H1 (cell line): ENCODE results near the gene TNS3. TPM values are rescaled to one million over a fixed set of nuclear protein-coding genes. Genes with fewer than 3 reads are reported as not detected.

Experiments
- CTCF ChIA-PET: fragments of 300-600 bp; sonication (Branson Sonifier 250); formaldehyde crosslinking; loops from one replicate; lab custom pipeline; 2021; ENCODE audit not compliant: partially characterized antibody; lab: Charles Lee
- POLR2A ChIA-PET: fragments of 300-600 bp; sonication (Branson Sonifier 250); formaldehyde crosslinking; loops from one replicate; lab custom pipeline; 2021; ENCODE audit warnings: inconsistent platforms; ENCODE audit not compliant: partially characterized antibody; lab: Charles Lee
- DNase-seq, 2 experiments: peaks; one replicate each; pipeline versions ENCODE4 v3.0.0 to v3.0.0-alpha.2; 2010 to 2022; ENCODE audit warnings: low spot score in 2 of 2, low read depth in 1 of 2, mixed read lengths in 1 of 2
- FAIRE-seq: peaks from 2 replicates; lab custom pipeline; 2011; peaks lifted over from hg19 to GRCh38; lab: Jason Lieb, UNC
- H2AFZ ChIP-seq: 2 replicates; pipeline ENCODE4 v1.8.1; 2012; ENCODE audit warnings: low read length, inconsistent platforms
- H2AK5ac ChIP-seq: 2 replicates; pipeline ENCODE4 v1.6.1; 2013; ENCODE audit warnings: low read depth, low read length
- H2BK120ac ChIP-seq: replicated peaks from 2 replicates; pipeline ENCODE3; 2013; ENCODE audit warnings: low read depth, low read length, inconsistent platforms
- H2BK12ac ChIP-seq: 2 replicates; pipeline ENCODE4 v1.6.1; 2013; ENCODE audit warnings: low read depth, low read length
- H2BK15ac ChIP-seq: 2 replicates; pipeline ENCODE4 v1.6.1; 2013; ENCODE audit warnings: low read length
- H2BK20ac ChIP-seq: 2 replicates; pipeline ENCODE4 v1.6.1; 2013; ENCODE audit warnings: low read length
- H2BK5ac ChIP-seq: 2 replicates; pipeline ENCODE4 v1.6.1; 2013; ENCODE audit warnings: low read depth, low read length
- H3K14ac ChIP-seq: 2 replicates; pipeline ENCODE4 v1.6.1; 2013; ENCODE audit warnings: inconsistent platforms; ENCODE audit not compliant: insufficient read length
- H3K18ac ChIP-seq: 2 replicates; pipeline ENCODE4 v1.6.1; 2013; ENCODE audit warnings: low read length; ENCODE audit errors: extremely low read depth
- H3K23ac ChIP-seq: 2 replicates; pipeline ENCODE4 v1.6.1; 2013; ENCODE audit warnings: inconsistent platforms; ENCODE audit not compliant: insufficient read length
- H3K23me2 ChIP-seq: 2 replicates; pipeline ENCODE4 v1.6.1; 2013; ENCODE audit warnings: low read depth, low read length
- H3K27ac ChIP-seq: 2 replicates; pipeline ENCODE4 v1.6.1; 2011; ENCODE audit warnings: low read depth, low read length, inconsistent platforms
- H3K27me3 ChIP-seq, 4 experiments: replicated peaks in 1 of 4; 1 replicate in 1 of 4; 2 replicates in 3 of 4; pipeline versions ENCODE4 v1.6.1 to v1.8.1; 2011 to 2013; ENCODE audit warnings: low read length in 3 of 4, mild to moderate bottlenecking in 3 of 4, inconsistent platforms in 2 of 4, mixed read lengths in 2 of 4, moderate library complexity in 1 of 4; ENCODE audit not compliant: control insufficient read depth in 3 of 4, insufficient read depth in 3 of 4; ENCODE audit errors: extremely low read depth in 1 of 4
- H3K36me3 ChIP-seq, 4 experiments: 2 replicates each; pipeline versions ENCODE4 v1.6.1 to v1.8.1; 2011 to 2013; ENCODE audit warnings: mild to moderate bottlenecking in 4 of 4, low read length in 3 of 4, moderate library complexity in 2 of 4, control low read depth in 1 of 4, inconsistent platforms in 1 of 4; ENCODE audit not compliant: insufficient read depth in 4 of 4, control insufficient read depth in 2 of 4
- H3K4ac ChIP-seq: replicated peaks from 2 replicates; pipeline ENCODE3; 2013; ENCODE audit warnings: low read length, low read depth, mixed read lengths, inconsistent platforms; ENCODE audit not compliant: insufficient read length
- H3K4me1 ChIP-seq, 4 experiments: replicated peaks in 1 of 4; 1 replicate in 1 of 4; 2 replicates in 3 of 4; pipeline versions ENCODE4 v1.6.1 to v1.8.1; 2011 to 2013; ENCODE audit warnings: low read length in 3 of 4, inconsistent platforms in 2 of 4, mixed read lengths in 1 of 4; ENCODE audit not compliant: insufficient read depth in 4 of 4, control insufficient read depth in 3 of 4
- H3K4me2 ChIP-seq, 2 experiments: 2 replicates each; pipeline versions ENCODE4 v1.6.1 to v1.8.1; 2011 to 2013; ENCODE audit warnings: low read depth in 2 of 2, low read length in 2 of 2, control low read depth in 1 of 2, inconsistent platforms in 1 of 2, mild to moderate bottlenecking in 1 of 2; ENCODE audit not compliant: insufficient read depth in 1 of 2
- H3K4me3 ChIP-seq, 4 experiments: fragments of 200-600, 300-600 bp in 1 of 4; sonication (generic), shearing (Covaris generic), sonication (Bioruptor Twin) in 1 of 4; 2 replicates each; pipeline versions ENCODE4 v1.5.1 to v1.8.1; 2011 to 2016; ENCODE audit warnings: low read length in 4 of 4, low read depth in 3 of 4, control low read depth in 2 of 4, inconsistent platforms in 2 of 4, mild to moderate bottlenecking in 2 of 4, mixed read lengths in 1 of 4, moderate library complexity in 1 of 4; ENCODE audit not compliant: insufficient read depth in 2 of 4; ENCODE audit errors: extremely low read depth in 1 of 4
- H3K56ac ChIP-seq: replicated peaks from 2 replicates; pipeline ENCODE3; 2013; ENCODE audit warnings: low read depth, mild to moderate bottlenecking, mixed read lengths, low read length, inconsistent platforms; ENCODE audit not compliant: insufficient read length
- H3K79me1 ChIP-seq: 2 replicates; pipeline ENCODE4 v1.6.1; 2013; ENCODE audit warnings: low read depth, low read length, control low read depth
- H3K79me2 ChIP-seq, 2 experiments: 2 replicates each; pipeline versions ENCODE4 v1.6.1 to v1.8.1; 2012 to 2013; ENCODE audit warnings: low read length in 2 of 2, mild to moderate bottlenecking in 2 of 2, inconsistent platforms in 1 of 2; ENCODE audit not compliant: insufficient read depth in 2 of 2, control insufficient read depth in 1 of 2
- H3K9ac ChIP-seq, 4 experiments: replicated peaks in 1 of 4; 1 replicate in 1 of 4; 2 replicates in 3 of 4; pipeline versions ENCODE4 v1.6.1 to v1.8.1; 2011 to 2013; ENCODE audit warnings: low read depth in 3 of 4, low read length in 3 of 4, control low read depth in 2 of 4, mild to moderate bottlenecking in 2 of 4, moderate library complexity in 2 of 4, inconsistent platforms in 1 of 4; ENCODE audit errors: extremely low read depth in 1 of 4
- H3K9me3 ChIP-seq, 2 experiments: 2 replicates each; pipeline versions ENCODE4 v1.6.1 to v1.8.1; 2012 to 2013; ENCODE audit warnings: mild to moderate bottlenecking in 2 of 2, moderate library complexity in 2 of 2, control low read depth in 1 of 2, inconsistent platforms in 1 of 2, low read depth in 1 of 2, low read length in 1 of 2, mixed read lengths in 1 of 2; ENCODE audit not compliant: insufficient read depth in 2 of 2
- H4K20me1 ChIP-seq, 2 experiments: replicated peaks in 1 of 2; 2 replicates each; pipeline versions ENCODE3 to v1.8.1; 2011 to 2013; ENCODE audit warnings: inconsistent platforms in 2 of 2, low read length in 2 of 2, mild to moderate bottlenecking in 1 of 2; ENCODE audit not compliant: insufficient read depth in 2 of 2, control insufficient read depth in 1 of 2
- H4K5ac ChIP-seq: 2 replicates; pipeline ENCODE4 v1.6.1; 2013; ENCODE audit warnings: low read length, low read depth, mixed read lengths, inconsistent platforms; ENCODE audit not compliant: insufficient read length
- H4K8ac ChIP-seq: 2 replicates; pipeline ENCODE4 v1.8.0; 2013; ENCODE audit warnings: mild to moderate bottlenecking, moderate library complexity, low read length, inconsistent platforms; ENCODE audit not compliant: insufficient read depth; ENCODE audit errors: extremely low read depth
- H4K91ac ChIP-seq: replicated peaks from 2 replicates; pipeline ENCODE3; 2013; ENCODE audit warnings: low read length, mixed read lengths, inconsistent platforms; ENCODE audit not compliant: insufficient read length
- CHD2 ChIP-seq: IDR thresholded peaks from 2 replicates; pipeline ENCODE4 v1.6.1; 2012; ENCODE audit warnings: low read length, improper control_type of control experiment
- EP300 ChIP-seq, 2 experiments: IDR thresholded peaks; 1 replicate in 1 of 2; 2 replicates in 1 of 2; pipeline ENCODE4 v1.6.1; 2011 to 2012; ENCODE audit warnings: low read depth in 2 of 2, low read length in 2 of 2, mild to moderate bottlenecking in 2 of 2, borderline replicate concordance in 1 of 2, inconsistent platforms in 1 of 2, moderate library complexity in 1 of 2
- GTF2F1 ChIP-seq: IDR thresholded peaks from 2 replicates; pipeline ENCODE4 v1.6.1; 2012; ENCODE audit warnings: low read depth, low read length, improper control_type of control experiment, borderline replicate concordance
- KDM1A ChIP-seq: fragments of 200-600, 300-600 bp; sonication (generic); IDR thresholded peaks from 2 replicates; pipeline ENCODE4 v1.7.1; 2016; ENCODE audit warnings: mild to moderate bottlenecking, low read length, borderline replicate concordance
- RFX5 ChIP-seq: IDR thresholded peaks from 2 replicates; pipeline ENCODE4 v1.6.1; 2011; ENCODE audit warnings: low read depth, low read length, improper control_type of control experiment, borderline replicate concordance
- SIN3A ChIP-seq, 2 experiments: IDR thresholded peaks in 1 of 2; conservative IDR thresholded peaks in 1 of 2; 2 replicates each; pipeline ENCODE4 v1.6.1; 2011 to 2012; ENCODE audit warnings: low read length in 2 of 2, improper control_type of control experiment in 1 of 2, low read depth in 1 of 2, mild to moderate bottlenecking in 1 of 2
- SP1 ChIP-seq: IDR thresholded peaks from 2 replicates; pipeline ENCODE4 v1.6.1; 2011; ENCODE audit warnings: low read depth, low read length
- TBP ChIP-seq: IDR thresholded peaks from 2 replicates; pipeline ENCODE4 v1.6.1; 2011; ENCODE audit warnings: low read depth, low read length, improper control_type of control experiment
- WGBS, 2 experiments: shearing (Covaris generic) in 1 of 2; methylation state at CpG; one replicate each; pipeline versions ENCODE4 v1.1.6 to v1.1.7; 2013 to 2015; ENCODE audit warnings: low lambda C conversion rate in 2 of 2, mixed read lengths in 2 of 2, inconsistent platforms in 1 of 2, low coverage in 1 of 2, missing lambda C conversion rate in 1 of 2; ENCODE audit not compliant: insufficient replicate concordance in 2 of 2, insufficient coverage in 1 of 2, insufficient read length in 1 of 2; ENCODE audit errors: extremely low coverage in 1 of 2, missing lambda C conversion rate in 1 of 2; 5-methylcytosine and 5-hydroxymethylcytosine counted together
- polyA plus RNA-seq, 7 experiments: library from polyadenylated mRNA; depleted of rRNA in 3 of 7; stranded (reverse) in 5 of 7; unstranded in 2 of 7; fragments of >200 nt in 5 of 7; fragments of 200-250 nt in 2 of 7; gene quantifications; 1 replicate in 5 of 7; 2 replicates in 1 of 7; 4 replicates in 1 of 7; pipeline versions ENCODE4 v1.2.1 to v1.2.3, GENCODE V29; 2011 to 2013; ENCODE audit warnings: missing spikeins in 2 of 7, mixed read lengths in 2 of 7
- total RNA-seq: library from RNA; stranded (reverse); fragmentation: NEBNext Ultra II Directional; extraction: Animal tissue kit (Norgen Biotek cat#: 25700); gene quantifications from 2 replicates; pipeline ENCODE4 v1.2.1, GENCODE V29; 2021

Gene TNS3
- total and polyA plus RNA-seq, 2 of the 8 experiments (the other 6 are each of a cell fraction or from before 2014, with no cell fraction given), result 11.9 to 24.2 TPM

GRCh38 chr7:47256016-47256415, 325.9 kb downstream of the TNS3 start:
- Histone ChIP-seq H3K79me2 (no peaks in the 10 kb centered on the region), H4K20me1 (peaks cover 0 to 3% of the 10 kb centered on the region in 2 experiments), H3K4me1 (peaks cover 4 to 5% (median 4%) of the 10 kb centered on the region in 4 experiments), H3K18ac (no peak overlapping the region), H3K4ac (no peak overlapping the region), H3K79me1 (no peaks in the 10 kb centered on the region), H4K8ac (no peak overlapping the region), H2BK12ac (no peak overlapping the region), H4K91ac (no peak overlapping the region), H3K56ac (no peak overlapping the region), H4K5ac (no peak overlapping the region), H2BK5ac (no peak overlapping the region), H3K23me2 (peaks cover 11% of the 10 kb centered on the region; the same call in 1 of the 2 replicates), H2BK20ac (no peak overlapping the region), H3K4me3 (no peak overlapping the region), H3K9me3 (no peaks in the 10 kb centered on the region), H3K9ac (no peak overlapping the region), H3K14ac (no peak overlapping the region), H2AK5ac (no peak overlapping the region), H2BK15ac (no peak overlapping the region), H3K23ac (no peak overlapping the region), H3K36me3 (no peaks in the 10 kb centered on the region), H3K27ac (no peak overlapping the region), H2BK120ac (no peak overlapping the region), H3K27me3 (peaks cover 0 to 10% (median 8%) of the 10 kb centered on the region in 4 experiments; a peak in 5 of 7 replicates), H2AFZ (no peak overlapping the region), H3K4me2 (no peak overlapping the region)
- FAIRE-seq (no peak), DNase-seq (no peak)
- CTCF ChIA-PET, result interaction anchor here (0.9 to 3.7 kb wide), 4 partner anchors 10 to 53 kb away, joined by 3 to 29 read pairs (median 3); no protein-coding TSS in a partner anchor
- no peak for TF ChIP-seq TBP
- no peak for TF ChIP-seq GTF2F1
- no peak for TF ChIP-seq RFX5
- no peak for TF ChIP-seq CHD2
- TF ChIP-seq SIN3A (conservative IDR thresholded peaks at IDR 0.05 in 1 of 2, IDR thresholded peaks at IDR 0.05 in 1 of 2; ENCODE audit: low read depth in 1 of 2, low read length in 2 of 2), result no peak
- no peak for TF ChIP-seq KDM1A
- no peak for TF ChIP-seq EP300 (IDR thresholded peaks at IDR 0.05; ENCODE audit: borderline replicate concordance in 1 of 2, low read depth in 2 of 2, low read length in 2 of 2)
- TF ChIP-seq SP1, result no peak
- POLR2A ChIA-PET, result interaction anchor here (1.0 kb wide), 1 partner anchor 76 kb away, joined by 4 read pairs; no protein-coding TSS in a partner anchor
- 96% methylated on average over 4 of the region's 4 CpGs; no CpG with 5 or more reads in 1 of the 2 experiments for WGBS, 2 experiments
